HCT116 (cell line): ENCODE results near the gene CXXC5. TPM values are rescaled to one million over a fixed set of nuclear protein-coding genes. Genes with fewer than 3 reads are reported as not detected.

Experiments
- ATAC-seq: fragments of 200-7000 bp; cut with Tn5 transposase; 2 replicates; pipeline ENCODE4 v1.9.1; 2020; ENCODE audit warnings: mild to moderate bottlenecking, moderate library complexity
- BruUV-seq: library from RNA; stranded (reverse); fragments of 400-500 nt; replicated peaks from 2 replicates; lab custom pipeline; 2021; lab: Mats Ljungman, UMichigan
- CTCF ChIA-PET: fragments of 300-600 bp; sonication (Branson Sonifier 250); formaldehyde crosslinking; loops from one replicate; lab custom pipeline; 2021; ENCODE audit warnings: antibody characterized with exemption; lab: Charles Lee
- POLR2A ChIA-PET: fragments of 300-600, 350-600 bp; sonication (Branson Sonifier 250); formaldehyde crosslinking; loops from one replicate; lab custom pipeline; 2021; ENCODE audit warnings: antibody characterized with exemption; lab: Charles Lee
- RAD21 ChIA-PET, 2 experiments: fragments of 300-600 bp; sonication (Branson Sonifier 250); formaldehyde crosslinking; loops; one replicate each; lab custom pipeline; 2023; ENCODE audit warnings: low total read pairs in 2 of 2; ENCODE audit not compliant: uncharacterized antibody in 2 of 2, unreplicated experiment in 2 of 2, low non-redundant PET in 1 of 2; lab: Charles Lee
- DNase-seq: peaks from one replicate; pipeline ENCODE4 v3.0.0-alpha.2; 2010; ENCODE audit warnings: low read depth, low spot score
- H2AFZ ChIP-seq: fragments of 200-600 bp; shearing (Covaris generic), sonication (generic); 2 replicates; pipeline ENCODE4 v1.6.1; 2017; ENCODE audit warnings: low read depth, mixed run types, mixed read lengths, antibody characterized with exemption, low read length; ENCODE audit not compliant: poor library complexity, severe bottlenecking
- H3K27ac ChIP-seq: 2 replicates; pipeline ENCODE4 v1.5.1; 2012; ENCODE audit warnings: low read depth, low read length
- H3K27me3 ChIP-seq: fragments of 200-600 bp; sonication (generic); 2 replicates; pipeline ENCODE4 v1.6.1; 2016; ENCODE audit warnings: mixed run types, low read length, mixed read lengths; ENCODE audit not compliant: insufficient read depth
- H3K36me3 ChIP-seq, 2 experiments: fragments of 200-500 bp in 1 of 2; fragments of 200-600 bp in 1 of 2; sonication (Bioruptor generic) in 1 of 2; sonication (generic) in 1 of 2; 2 replicates each; pipeline versions ENCODE4 v1.5.1 to v1.6.1; 2014 to 2016; ENCODE audit warnings: low read length in 2 of 2, inconsistent platforms in 1 of 2, mixed read lengths in 1 of 2, mixed run types in 1 of 2; ENCODE audit not compliant: insufficient read depth in 2 of 2, control insufficient read depth in 1 of 2
- H3K4me1 ChIP-seq, 2 experiments: fragments of 200-600 bp in 1 of 2; sonication (generic) in 1 of 2; 2 replicates each; pipeline versions ENCODE4 v1.5.1 to v1.6.1; 2012 to 2017; ENCODE audit warnings: low read length in 2 of 2, inconsistent platforms in 1 of 2, mild to moderate bottlenecking in 1 of 2, mixed read lengths in 1 of 2, mixed run types in 1 of 2, moderate library complexity in 1 of 2; ENCODE audit not compliant: insufficient read depth in 2 of 2, control insufficient read depth in 1 of 2
- H3K4me2 ChIP-seq: fragments of 200-600 bp; sonication (generic); 2 replicates; pipeline ENCODE4 v1.6.1; 2017; ENCODE audit warnings: mixed run types, low read length, mixed read lengths
- H3K4me3 ChIP-seq, 2 experiments: fragments of 200-600 bp in 1 of 2; sonication (generic) in 1 of 2; replicated peaks in 1 of 2; 2 replicates each; pipeline ENCODE4 v1.5.1; 2011 to 2016; ENCODE audit warnings: low read length in 2 of 2, control low read depth in 1 of 2, low read depth in 1 of 2, mild to moderate bottlenecking in 1 of 2, mixed read lengths in 1 of 2, mixed run types in 1 of 2
- H3K79me2 ChIP-seq: fragments of 200-600 bp; sonication (generic); 2 replicates; pipeline ENCODE4 v1.6.1; 2017; ENCODE audit warnings: mild to moderate bottlenecking, mixed run types, low read length, moderate library complexity, mixed read lengths; ENCODE audit not compliant: insufficient read depth
- H3K9ac ChIP-seq: fragments of 200-600 bp; sonication (generic); 2 replicates; pipeline ENCODE4 v1.6.1; 2016; ENCODE audit warnings: low read length, mixed read lengths
- H3K9me2 ChIP-seq: fragments of 200-600 bp; sonication (generic), shearing (Covaris generic); 2 replicates; pipeline ENCODE4 v1.6.1; 2017; ENCODE audit warnings: mixed run types, mild to moderate bottlenecking, moderate library complexity; ENCODE audit not compliant: insufficient read depth
- H3K9me3 ChIP-seq, 2 experiments: fragments of 200-500 bp in 1 of 2; fragments of 200-600 bp in 1 of 2; sonication (Bioruptor generic) in 1 of 2; sonication (generic) in 1 of 2; 2 replicates each; pipeline ENCODE4 v1.6.1; 2014 to 2017; ENCODE audit warnings: low read length in 2 of 2, mixed read lengths in 2 of 2, inconsistent platforms in 1 of 2, low read depth in 1 of 2, mild to moderate bottlenecking in 1 of 2, mixed run types in 1 of 2, moderate library complexity in 1 of 2; ENCODE audit not compliant: control insufficient read depth in 1 of 2, insufficient read depth in 1 of 2
- H4K20me1 ChIP-seq: fragments of 200-600 bp; sonication (generic), shearing (Covaris generic); 2 replicates; pipeline ENCODE4 v1.6.1; 2017; ENCODE audit warnings: mixed run types, mild to moderate bottlenecking, moderate library complexity; ENCODE audit not compliant: insufficient read depth
- ATF3 ChIP-seq: IDR thresholded peaks from 2 replicates; pipeline ENCODE4 v1.6.1; 2012
- CBX3 ChIP-seq: IDR thresholded peaks from 2 replicates; pipeline ENCODE4 v1.6.1; 2012; ENCODE audit warnings: low read depth
- CEBPB ChIP-seq: IDR thresholded peaks from 2 replicates; pipeline ENCODE4 v1.6.1; 2012; ENCODE audit warnings: low read depth
- EGR1 ChIP-seq: IDR thresholded peaks from 2 replicates; pipeline ENCODE4 v1.6.1; 2012; ENCODE audit warnings: low read depth
- ELF1 ChIP-seq: IDR thresholded peaks from 2 replicates; pipeline ENCODE4 v1.6.1; 2012; ENCODE audit warnings: low read depth, borderline replicate concordance
- EZH2 ChIP-seq: fragments of 200-600 bp; sonication (generic); IDR thresholded peaks from 2 replicates; pipeline ENCODE4 v1.6.1; 2017; ENCODE audit warnings: antibody characterized with exemption, mixed run types
- EZH2phosphoT487 ChIP-seq: fragments of 200-600 bp; IDR thresholded peaks from 2 replicates; pipeline ENCODE4 v1.6.1; 2018; ENCODE audit warnings: antibody characterized with exemption, borderline replicate concordance
- FOSL1 ChIP-seq: IDR thresholded peaks from 2 replicates; pipeline ENCODE4 v1.6.1; 2012; ENCODE audit warnings: low read depth
- JUND ChIP-seq: IDR thresholded peaks from 2 replicates; pipeline ENCODE4 v1.6.1; 2012
- RAD21 ChIP-seq: IDR thresholded peaks from 2 replicates; pipeline ENCODE4 v1.6.1; 2012; ENCODE audit warnings: low read depth, mild to moderate bottlenecking
- REST ChIP-seq: IDR thresholded peaks from 2 replicates; pipeline ENCODE4 v1.6.1; 2012; ENCODE audit warnings: low read depth
- SIN3A ChIP-seq: IDR thresholded peaks from 2 replicates; pipeline ENCODE4 v1.6.1; 2012; ENCODE audit warnings: low read depth
- SP1 ChIP-seq: IDR thresholded peaks from 2 replicates; pipeline ENCODE4 v1.6.1; 2012; ENCODE audit warnings: low read depth
- SRF ChIP-seq: IDR thresholded peaks from 2 replicates; pipeline ENCODE4 v1.6.1; 2012; ENCODE audit warnings: low read depth
- ZNF274 ChIP-seq: fragments of 200-500 bp; sonication (Bioruptor generic); IDR thresholded peaks from 2 replicates; pipeline ENCODE4 v1.6.1; 2014; ENCODE audit warnings: mild to moderate bottlenecking, low read depth, low read length, inconsistent platforms
- intact Hi-C: fragments of 100-400 bp; cut with micrococcal nuclease; formaldehyde crosslinking; loops from 2 replicates; pipeline ENCODE4 v1.10.0; 2022
- total RNA-seq: library from RNA; stranded (reverse); gene quantifications from one replicate; pipeline ENCODE4 v1.2.1, GENCODE V29; 2021; ENCODE audit not compliant: unreplicated experiment

Gene CXXC5
- total RNA-seq, 1 experiment from 2014 or later, result 43.1 TPM

- H3K4me2 ChIP-seq, result no peak overlapping the region
- RAD21 ChIA-PET, result no interaction called here
- TF ChIP-seq FOSL1 (no peak), SP1 (no peak), REST (no peak), ZNF274 (no peak), SIN3A (no peak), CEBPB (no peak), ATF3 (no peak), CBX3 (no peak), EGR1 (no peak), EZH2 (no peak), ELF1 (no peak), JUND (no peak), SRF (no peak), EZH2phosphoT487 (no peak), RAD21 (no peak)
- POLR2A ChIA-PET, result no interaction called here
- intact Hi-C loops, result no loop called here
- ATAC-seq (no peak), DNase-seq (no peak)
- H3K27ac ChIP-seq, result no peak overlapping the region
- H3K9ac ChIP-seq, result no peak overlapping the region
- no peaks in the 10 kb centered on the region for H3K9me3 ChIP-seq
- H4K20me1 ChIP-seq, result no peaks in the 10 kb centered on the region
- H3K9me2 ChIP-seq, result no peaks in the 10 kb centered on the region
- H3K36me3 ChIP-seq, result no peaks in the 10 kb centered on the region
- no peaks in the 10 kb centered on the region for H3K79me2 ChIP-seq
- BruUV-seq, result no TSS peak
- CTCF ChIA-PET, result interaction anchor here (1.3 kb wide), 1 partner anchor 11 kb away, joined by 4 read pairs; no protein-coding TSS in a partner anchor
- H3K4me1 ChIP-seq, result peaks cover 18 to 45% of the 10 kb centered on the region in 2 experiments; a peak in 3 of 4 replicates
- no peak overlapping the region for H3K4me3 ChIP-seq
- no peaks in the 10 kb centered on the region for H3K27me3 ChIP-seq
- no peak overlapping the region for H2AFZ ChIP-seq
Observed at GRCh38 chr5:139700711-139701055, 52.5 kb downstream of the CXXC5 start.
